Measurements from ENCODE around the gene SLC10A7. TPM values are rescaled to one million over a fixed set of nuclear protein-coding genes. Genes with fewer than 3 reads are reported as not detected.

The SLC10A7 gene, protein sequence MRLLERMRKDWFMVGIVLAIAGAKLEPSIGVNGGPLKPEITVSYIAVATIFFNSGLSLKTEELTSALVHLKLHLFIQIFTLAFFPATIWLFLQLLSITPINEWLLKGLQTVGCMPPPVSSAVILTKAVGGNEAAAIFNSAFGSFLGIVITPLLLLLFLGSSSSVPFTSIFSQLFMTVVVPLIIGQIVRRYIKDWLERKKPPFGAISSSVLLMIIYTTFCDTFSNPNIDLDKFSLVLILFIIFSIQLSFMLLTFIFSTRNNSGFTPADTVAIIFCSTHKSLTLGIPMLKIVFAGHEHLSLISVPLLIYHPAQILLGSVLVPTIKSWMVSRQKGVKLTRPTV
- total RNA-seq, result 10 to 100 TPM; 11.6 to 12.4 TPM
- 6.4 TPM for polyA plus RNA-seq (ENCODE audit: insufficient read depth, low read depth, low replicate concordance)
- long read RNA-seq, donor 1, result 0 reads
- long read RNA-seq, donor 2, result 0 reads

DNA sequence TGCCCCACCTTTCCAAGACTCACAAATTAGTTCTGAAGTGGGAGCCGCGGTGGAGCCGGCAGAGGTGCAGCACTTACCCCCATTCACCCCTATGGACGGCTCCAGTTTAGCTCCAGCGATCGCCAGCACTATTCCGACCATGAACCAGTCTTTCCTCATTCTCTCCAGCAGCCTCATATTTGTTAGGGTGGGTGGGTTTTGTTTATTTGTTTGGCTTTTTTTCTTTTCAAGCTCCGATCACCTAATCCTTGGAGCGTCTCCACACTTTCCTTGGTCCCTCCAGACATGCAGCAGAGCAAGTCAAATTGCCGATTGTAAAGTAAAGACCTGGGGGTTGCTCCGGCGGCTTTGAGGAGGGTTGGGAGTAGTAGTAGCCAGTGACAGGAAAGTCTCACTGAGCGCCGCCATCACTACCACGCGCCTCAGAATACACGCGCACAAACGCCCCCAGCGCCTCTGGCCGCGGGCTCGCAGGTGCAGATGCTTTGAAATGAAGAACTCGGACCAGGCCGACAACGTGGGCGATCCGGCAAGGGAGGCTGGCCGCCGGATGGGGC is at the start of gene SLC10A7:
SLC10A7 (minus strand) TSS at position 400 of the 557 bp plus-strand sequence; CDS start at position 177, 223 bp downstream.
- DNase-seq, result peak; percentile 89
- 0% methylated on average over 24 to 30 of the region's 30 CpGs for WGBS, 2 donors
- intact Hi-C loops (cut with DNase I; ENCODE audit: low total_unique reads), result no loop called here
- peak within 1 kb of the TSS; percentile 40 to 80 for H3K27ac ChIP-seq
- no peaks in the 10 kb centered on the region for H3K4me1 ChIP-seq
- no peaks in the 10 kb centered on the region for H3K9me3 ChIP-seq
- no peaks in the 10 kb centered on the region for H3K27me3 ChIP-seq
- peak within 1 kb of the TSS; percentile 71 to 77 for H3K4me3 ChIP-seq
- H3K36me3 ChIP-seq (ENCODE audit: low read depth, missing control alignments), result no peaks in the 10 kb centered on the region
- TF ChIP-seq POLR2A (IDR thresholded peaks at IDR 0.05), result no peak
- TF ChIP-seq, protein P1, sequence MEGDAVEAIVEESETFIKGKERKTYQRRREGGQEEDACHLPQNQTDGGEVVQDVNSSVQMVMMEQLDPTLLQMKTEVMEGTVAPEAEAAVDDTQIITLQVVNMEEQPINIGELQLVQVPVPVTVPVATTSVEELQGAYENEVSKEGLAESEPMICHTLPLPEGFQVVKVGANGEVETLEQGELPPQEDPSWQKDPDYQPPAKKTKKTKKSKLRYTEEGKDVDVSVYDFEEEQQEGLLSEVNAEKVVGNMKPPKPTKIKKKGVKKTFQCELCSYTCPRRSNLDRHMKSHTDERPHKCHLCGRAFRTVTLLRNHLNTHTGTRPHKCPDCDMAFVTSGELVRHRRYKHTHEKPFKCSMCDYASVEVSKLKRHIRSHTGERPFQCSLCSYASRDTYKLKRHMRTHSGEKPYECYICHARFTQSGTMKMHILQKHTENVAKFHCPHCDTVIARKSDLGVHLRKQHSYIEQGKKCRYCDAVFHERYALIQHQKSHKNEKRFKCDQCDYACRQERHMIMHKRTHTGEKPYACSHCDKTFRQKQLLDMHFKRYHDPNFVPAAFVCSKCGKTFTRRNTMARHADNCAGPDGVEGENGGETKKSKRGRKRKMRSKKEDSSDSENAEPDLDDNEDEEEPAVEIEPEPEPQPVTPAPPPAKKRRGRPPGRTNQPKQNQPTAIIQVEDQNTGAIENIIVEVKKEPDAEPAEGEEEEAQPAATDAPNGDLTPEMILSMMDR (IDR thresholded peaks at IDR 0.05), result no peak

DNA sequence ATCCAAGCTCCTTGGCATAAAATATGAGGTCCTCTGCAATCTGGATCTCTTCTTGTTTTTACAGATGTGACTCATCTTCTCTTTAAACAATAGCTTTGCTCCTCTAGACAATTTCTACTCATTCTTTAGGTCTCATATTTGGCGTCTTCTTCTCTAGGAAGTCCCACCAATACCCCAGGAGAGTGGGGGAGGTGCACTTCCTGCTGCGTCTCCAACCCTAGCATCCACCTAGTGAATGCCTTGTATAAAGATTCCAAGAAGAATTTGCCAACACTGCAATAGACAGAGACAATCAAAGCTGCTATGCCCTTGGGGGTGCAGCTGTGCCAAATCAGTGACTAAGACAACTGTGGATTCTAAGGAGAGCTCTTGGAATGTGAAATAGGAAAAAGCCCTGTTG is 45.7 kb upstream of the SLC10A7 start:
- no peaks in the 10 kb centered on the region for H3K4me1 ChIP-seq
- no peak overlapping the region for H3K4me3 ChIP-seq
- intact Hi-C loops (cut with DNase I; ENCODE audit: low total_unique reads), result no loop called here
- no peaks in the 10 kb centered on the region for H3K27me3 ChIP-seq
- 58 to 60% methylated on average over 2 of the region's 2 CpGs for WGBS, 2 donors
- TF ChIP-seq, protein P1 (IDR thresholded peaks at IDR 0.05), result no peak
- TF ChIP-seq POLR2A (IDR thresholded peaks at IDR 0.05), result no peak
- H3K9me3 ChIP-seq, result no peaks in the 10 kb centered on the region
- DNase-seq, result no peak
- no peak overlapping the region for H3K27ac ChIP-seq
- no peaks in the 10 kb centered on the region for H3K36me3 ChIP-seq (ENCODE audit: low read depth, missing control alignments)

DNA sequence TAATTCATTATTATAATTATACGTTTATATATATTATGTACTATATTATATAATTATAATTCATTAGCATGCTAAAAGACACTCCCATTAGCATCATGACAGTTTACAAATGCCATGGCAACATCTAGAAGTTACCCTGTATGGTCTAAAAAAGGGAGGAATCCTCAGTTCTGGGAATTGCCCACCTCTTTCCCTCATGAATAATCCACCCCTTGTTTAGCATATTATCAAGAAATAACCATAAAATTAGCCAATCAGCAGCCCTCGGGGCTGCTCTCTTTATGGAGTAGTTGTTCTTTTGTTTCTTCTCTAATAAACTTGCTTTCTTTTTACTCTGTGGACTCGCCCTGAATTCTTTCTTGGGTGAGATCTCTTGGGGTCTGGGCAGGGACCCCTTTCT is 42.8 kb upstream of the SLC10A7 start:
- intact Hi-C loops (cut with DNase I; ENCODE audit: low total_unique reads), result no loop called here
- Histone ChIP-seq H3K4me1 (no peaks in the 10 kb centered on the region), H3K36me3 (ENCODE audit: low read depth, missing control alignments) (no peaks in the 10 kb centered on the region), H3K4me3 (no peak overlapping the region), H3K27me3 (no peaks in the 10 kb centered on the region), H3K9me3 (no peaks in the 10 kb centered on the region), H3K27ac (no peak overlapping the region)
- TF ChIP-seq, protein P1 (IDR thresholded peaks at IDR 0.05), result no peak
- no peak for TF ChIP-seq POLR2A (IDR thresholded peaks at IDR 0.05)
- 59 to 72% methylated on average over 3 of the region's 3 CpGs for WGBS, 2 donors
- DNase-seq, result no peak

DNA sequence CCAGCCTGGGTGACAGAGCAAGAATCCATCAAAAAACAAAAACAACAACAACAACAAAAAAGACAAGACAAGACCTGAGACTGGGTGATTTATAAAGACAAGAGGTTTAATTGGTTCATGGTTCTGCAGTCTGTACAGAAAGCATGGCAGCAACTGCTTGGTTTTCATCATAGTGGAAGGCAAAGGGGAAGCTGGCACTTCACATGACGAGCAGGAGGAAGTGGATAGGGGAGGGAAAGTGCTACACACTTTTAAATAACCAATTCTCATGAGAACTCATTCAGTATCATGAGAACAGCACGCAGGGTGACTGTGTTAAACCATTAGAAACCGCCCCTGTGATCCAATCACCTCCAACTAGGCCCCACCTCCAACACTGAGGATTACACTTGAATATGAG is 28.4 kb upstream of the SLC10A7 start:
- Histone ChIP-seq H3K9me3 (no peaks in the 10 kb centered on the region), H3K27ac (no peak overlapping the region), H3K4me3 (no peak overlapping the region), H3K36me3 (ENCODE audit: low read depth, missing control alignments) (no peaks in the 10 kb centered on the region), H3K27me3 (no peaks in the 10 kb centered on the region), H3K4me1 (no peaks in the 10 kb centered on the region)
- intact Hi-C loops (cut with DNase I; ENCODE audit: low total_unique reads), result no loop called here
- no peak for DNase-seq
- TF ChIP-seq, protein P1 (IDR thresholded peaks at IDR 0.05), result no peak
- no peak for TF ChIP-seq POLR2A (IDR thresholded peaks at IDR 0.05)
- WGBS, 2 donors, result 77 to 88% methylated on average over 3 of the region's 3 CpGs
